ENCODE results near the gene PLCB4.

DNA sequence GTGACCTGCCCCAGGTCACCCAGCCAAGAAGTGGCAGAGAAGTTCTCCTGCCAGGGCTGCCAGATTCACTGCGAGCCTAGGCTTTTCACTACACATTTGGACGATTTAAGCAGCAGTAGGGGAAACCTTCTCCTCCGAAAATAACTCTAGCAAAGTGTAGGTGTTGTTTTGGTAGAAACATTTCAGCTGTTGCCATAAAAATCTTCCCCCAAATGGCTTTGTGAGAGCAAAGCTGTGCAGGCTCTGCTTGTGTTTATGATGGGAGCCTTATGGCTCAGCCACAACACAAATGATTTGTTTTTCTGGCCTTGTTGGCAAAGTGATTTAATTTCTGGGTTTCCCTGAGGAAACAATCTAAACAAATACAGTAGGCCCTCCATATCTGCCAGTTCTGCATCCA is 81.8 kb downstream of the PLCB4 start:
- TF ChIP-seq POLR2A (IDR thresholded peaks at IDR 0.05) = no peak
- TF ChIP-seq, protein P1, sequence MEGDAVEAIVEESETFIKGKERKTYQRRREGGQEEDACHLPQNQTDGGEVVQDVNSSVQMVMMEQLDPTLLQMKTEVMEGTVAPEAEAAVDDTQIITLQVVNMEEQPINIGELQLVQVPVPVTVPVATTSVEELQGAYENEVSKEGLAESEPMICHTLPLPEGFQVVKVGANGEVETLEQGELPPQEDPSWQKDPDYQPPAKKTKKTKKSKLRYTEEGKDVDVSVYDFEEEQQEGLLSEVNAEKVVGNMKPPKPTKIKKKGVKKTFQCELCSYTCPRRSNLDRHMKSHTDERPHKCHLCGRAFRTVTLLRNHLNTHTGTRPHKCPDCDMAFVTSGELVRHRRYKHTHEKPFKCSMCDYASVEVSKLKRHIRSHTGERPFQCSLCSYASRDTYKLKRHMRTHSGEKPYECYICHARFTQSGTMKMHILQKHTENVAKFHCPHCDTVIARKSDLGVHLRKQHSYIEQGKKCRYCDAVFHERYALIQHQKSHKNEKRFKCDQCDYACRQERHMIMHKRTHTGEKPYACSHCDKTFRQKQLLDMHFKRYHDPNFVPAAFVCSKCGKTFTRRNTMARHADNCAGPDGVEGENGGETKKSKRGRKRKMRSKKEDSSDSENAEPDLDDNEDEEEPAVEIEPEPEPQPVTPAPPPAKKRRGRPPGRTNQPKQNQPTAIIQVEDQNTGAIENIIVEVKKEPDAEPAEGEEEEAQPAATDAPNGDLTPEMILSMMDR (IDR thresholded peaks at IDR 0.05) = no peak
